GM18499 (cell line): ENCODE results near the gene NAIF1.
A peak's percentile ranks its signal among the peaks of the same experiment; 100 is the strongest.
"Not testable (repeated sequence)": the region's sequence is repeated elsewhere in the genome, so short reads cannot be mapped to it uniquely, and the experiment has no call there.

Experiments
- ATAC-seq: cut with Tn5 transposase; IDR thresholded peaks from one replicate; pipeline ENCODE4 v1.9.1; 2021; ENCODE audit warnings: moderate number of reproducible peaks; ENCODE audit not compliant: insufficient read depth, unreplicated experiment

NAIF1 gene

GRCh38 chr9:128088253-128088945 lies 21.3 kb upstream of the NAIF1 start:
- no peak for ATAC-seq

DNA sequence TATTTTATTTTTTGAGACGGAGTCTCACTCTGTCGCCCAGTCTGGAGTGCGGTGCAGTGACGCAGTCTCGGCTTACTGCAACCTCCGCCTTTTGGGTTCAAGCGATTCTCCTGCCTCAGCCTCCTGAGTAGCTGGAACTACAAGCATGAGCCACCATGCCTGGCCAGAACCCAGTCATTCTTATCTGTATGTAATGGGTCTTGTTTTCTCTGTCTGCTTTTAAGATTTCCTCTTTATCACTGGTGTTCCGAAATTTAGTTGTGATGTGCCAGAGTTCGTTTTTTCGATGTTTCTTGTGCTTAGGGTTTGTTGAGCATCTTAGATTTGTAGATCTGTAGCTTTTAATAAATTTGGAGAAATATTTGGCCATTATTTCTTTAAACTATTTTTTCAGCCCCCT lies 20.1 kb upstream of the NAIF1 start:
- ATAC-seq: no peak

- no peak for ATAC-seq
These were observed 18.8 kb upstream of the NAIF1 start for GRCh38 chr9:128085943-128086342.

GRCh38 chr9:128084746-128085145 lies 17.6 kb upstream of the NAIF1 start:
- ATAC-seq: no peak

GRCh38 chr9:128082151-128082550 lies 15.0 kb upstream of the NAIF1 start:
- ATAC-seq: no peak

GRCh38 chr9:128081056-128081455 lies 13.9 kb upstream of the NAIF1 start:
- no peak for ATAC-seq

DNA sequence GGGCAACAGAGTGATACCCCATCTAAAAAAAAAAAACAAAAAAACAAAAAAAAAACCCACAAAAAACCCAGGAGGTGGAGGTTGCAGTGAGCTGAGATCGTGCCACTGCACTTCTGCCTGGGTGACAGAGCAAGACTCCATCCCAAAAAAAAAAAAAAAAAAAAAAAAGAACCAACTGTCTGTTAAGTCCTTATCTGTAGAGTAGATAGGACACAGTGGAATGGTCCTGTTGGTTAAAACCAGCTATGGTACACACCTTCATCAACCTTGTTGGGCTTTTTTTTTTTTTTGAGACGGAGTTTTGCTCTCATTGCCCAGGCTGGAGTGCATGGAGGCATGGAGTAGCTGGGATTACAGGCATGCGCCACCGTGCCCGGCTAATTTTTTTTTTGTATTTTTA lies 13.1 kb upstream of the NAIF1 start:
- no peak for ATAC-seq

- no peak for ATAC-seq
These were observed 11.6 kb upstream of the NAIF1 start for GRCh38 chr9:128078504-128079434.

DNA sequence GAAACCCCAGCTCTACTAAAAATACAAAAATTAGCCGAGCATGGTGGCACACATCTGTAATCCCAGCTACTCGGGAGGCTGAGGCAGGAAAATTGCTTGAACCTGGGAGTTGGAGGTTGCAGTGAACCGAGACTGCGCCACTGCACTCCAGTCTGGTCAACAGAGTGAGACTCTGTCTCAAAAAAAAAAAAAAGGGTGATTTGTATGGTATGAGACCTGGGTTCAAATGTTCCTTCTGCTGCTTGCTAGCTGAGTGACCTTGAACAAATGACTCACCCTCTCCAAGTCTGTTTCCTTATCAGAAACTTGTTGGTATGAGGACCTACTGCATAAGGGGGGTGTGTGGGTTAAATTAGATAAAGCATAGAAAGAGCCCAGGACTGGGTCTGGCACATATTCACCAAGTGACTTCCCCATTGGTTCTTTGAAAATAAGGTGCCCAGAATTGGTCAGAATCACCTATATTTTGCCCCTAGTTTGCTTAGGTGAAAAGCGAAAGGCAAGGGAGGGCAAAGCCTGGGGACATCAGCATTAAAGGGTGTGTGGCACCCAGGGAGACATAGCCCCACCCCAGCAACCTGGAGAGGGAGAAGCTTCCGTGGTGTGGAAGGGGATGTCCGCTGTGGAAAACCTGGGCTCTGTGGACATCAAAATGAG lies 10.9 kb upstream of the NAIF1 start:
- ATAC-seq: no peak

DNA sequence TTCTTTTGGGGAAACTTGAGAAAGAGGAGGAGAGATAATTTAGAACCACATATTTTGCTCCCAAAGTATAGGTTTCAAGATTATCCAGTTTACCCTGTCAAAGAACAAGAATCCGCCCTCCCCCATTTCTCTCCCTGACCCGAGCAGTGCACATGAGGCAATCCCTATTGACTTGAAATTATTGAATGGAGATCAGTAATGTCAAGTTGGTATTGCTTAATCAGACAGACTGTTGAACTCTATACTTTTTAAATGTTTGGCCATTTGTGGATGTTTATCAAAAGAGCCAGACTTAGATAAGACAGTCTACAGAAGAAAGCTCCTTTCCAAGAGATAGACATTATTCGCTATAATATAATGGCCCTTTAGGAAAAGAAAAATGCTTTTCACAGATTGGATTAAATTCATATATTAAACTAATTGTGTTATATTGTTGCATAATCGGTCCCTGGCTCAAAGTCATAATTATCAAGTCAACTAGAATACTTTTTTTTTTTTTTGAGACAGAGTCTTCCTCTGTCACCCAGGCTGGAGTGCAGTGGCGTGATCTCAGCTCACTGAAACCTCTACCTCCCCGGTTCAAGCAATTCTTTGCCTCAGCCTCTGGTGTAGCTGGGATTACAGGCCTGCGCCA lies 6.2 kb upstream of the NAIF1 start:
- no peak for ATAC-seq

GRCh38 chr9:128072144-128073021 lies 5.3 kb upstream of the NAIF1 start:
- no peak for ATAC-seq

DNA sequence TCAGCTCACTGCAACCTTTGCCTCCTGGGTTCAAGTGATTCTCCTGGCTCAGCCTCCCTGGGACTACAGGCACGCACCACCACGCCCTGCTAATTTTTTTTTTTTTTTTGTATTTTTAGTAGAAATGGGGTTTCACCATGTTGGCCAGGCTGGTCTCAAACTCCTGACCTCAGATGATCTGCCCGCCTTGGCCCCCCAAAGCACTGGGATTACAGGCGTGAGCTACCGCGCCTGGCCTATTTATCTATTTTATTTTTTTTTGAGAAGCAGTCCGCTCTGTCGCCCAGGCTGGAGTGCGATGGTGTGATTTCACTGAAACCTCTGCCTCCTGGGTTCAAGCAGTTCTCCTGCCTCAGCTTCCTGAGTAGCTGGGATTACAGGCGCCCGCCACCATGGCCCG lies 4.4 kb upstream of the NAIF1 start:
- ATAC-seq: not testable (repeated sequence)

DNA sequence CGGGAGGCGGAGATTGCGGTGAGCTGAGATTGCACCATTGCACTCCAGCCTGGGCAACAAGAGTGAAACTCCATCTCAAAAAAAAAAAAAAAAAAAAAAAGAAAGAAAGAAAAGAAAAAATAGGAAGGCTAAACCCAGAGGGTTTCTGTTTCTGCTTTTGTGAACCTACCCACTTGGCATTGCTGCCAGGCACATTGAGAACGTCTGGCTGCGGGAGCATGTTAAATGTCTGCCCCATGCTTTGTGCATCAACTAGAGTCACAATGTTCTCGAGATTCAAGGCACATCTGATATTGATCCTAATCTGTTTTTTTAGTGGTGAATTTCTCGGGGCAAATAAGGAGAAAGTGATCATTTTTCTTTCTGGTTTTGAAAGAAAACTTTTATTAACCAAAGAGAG lies 3.8 kb upstream of the NAIF1 start:
- ATAC-seq: no peak

- ATAC-seq: no peak
These were observed 1.5 kb upstream of the NAIF1 start for GRCh38 chr9:128068386-128069205.

GRCh38 chr9:128067645-128068385 lies 695 bp upstream of the NAIF1 start, which contains the start of gene SLC25A25:
SLC25A25 (plus strand) TSS chr9:128068232; CDS start chr9:128068320, 88 bp downstream.
- peak; percentile 35 for ATAC-seq

DNA sequence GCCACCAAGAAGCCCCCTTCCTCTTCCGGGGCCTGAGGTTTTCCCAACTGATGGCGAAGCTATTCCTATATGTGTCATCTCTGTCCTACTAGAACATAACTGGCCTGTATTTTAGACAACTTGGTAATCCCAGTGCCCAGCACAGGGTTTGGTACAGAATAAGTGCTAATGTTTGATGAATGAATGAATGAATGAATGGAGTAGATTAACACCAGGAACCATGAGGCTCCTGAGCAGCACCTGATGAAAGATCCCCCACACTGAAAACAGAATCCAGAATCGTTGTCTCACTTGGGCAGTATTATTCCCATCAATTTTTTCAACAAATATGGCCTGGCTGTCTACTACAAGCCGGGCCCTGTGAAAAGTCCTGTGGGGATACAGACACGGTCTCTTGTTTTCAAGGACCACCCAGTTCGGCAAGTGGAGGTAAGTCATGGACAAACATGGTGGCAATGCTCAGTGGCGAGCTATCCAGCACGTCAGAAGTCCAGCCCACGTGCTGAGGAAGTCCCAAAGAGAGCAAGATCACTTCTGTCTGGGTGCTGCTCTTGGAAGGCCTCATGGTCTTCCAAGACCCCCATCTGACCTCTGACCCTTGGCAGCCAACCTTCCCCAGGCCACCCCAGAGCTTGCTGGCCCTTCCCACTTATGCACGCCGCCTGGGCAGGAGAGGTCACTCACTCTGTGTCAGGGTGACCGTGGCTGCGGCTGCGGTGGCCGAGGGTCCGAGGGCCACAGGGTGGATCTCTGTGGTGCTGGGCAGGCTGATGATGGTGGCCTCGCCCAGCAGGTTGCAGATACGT lies 1.0 kb downstream of the NAIF1 start:
- ATAC-seq: no peak
